ENCODE measurements around the gene EFCAB6.
A peak's percentile ranks its signal among the peaks of the same experiment; 100 is the strongest.

The EFCAB6 gene

GRCh38 chr22:43750751-43751150 is 61.4 kb downstream of the EFCAB6 start:
- no peak for DNase-seq

- DNase-seq = no peak
Observed at GRCh38 chr22:43749473-43749872, 62.6 kb downstream of the EFCAB6 start.

- DNase-seq = no peak
Observed at GRCh38 chr22:43747877-43748276, 64.2 kb downstream of the EFCAB6 start.

GRCh38 chr22:43747058-43747457 is 65.0 kb downstream of the EFCAB6 start:
- DNase-seq = no peak

GRCh38 chr22:43745783-43746356 is 66.2 kb downstream of the EFCAB6 start:
- DNase-seq = no peak

GRCh38 chr22:43745411-43745770 is 66.7 kb downstream of the EFCAB6 start:
- DNase-seq = no peak

GRCh38 chr22:43744700-43745410 is 67.2 kb downstream of the EFCAB6 start:
- DNase-seq = no peak

- no peak for DNase-seq
Observed at GRCh38 chr22:43743929-43744643, 68.0 kb downstream of the EFCAB6 start.

GRCh38 chr22:43743131-43743530 is 69.0 kb downstream of the EFCAB6 start:
- DNase-seq = peak in 5 of 51 donors; percentile 4 to 18 (median 10)

GRCh38 chr22:43742154-43742950 is 69.8 kb downstream of the EFCAB6 start:
- no peak for DNase-seq

- DNase-seq = no peak
Observed at GRCh38 chr22:43740587-43741270, 71.4 kb downstream of the EFCAB6 start.

GRCh38 chr22:43739851-43740379 is 72.2 kb downstream of the EFCAB6 start:
- no peak for DNase-seq

GRCh38 chr22:43737150-43737828 is 74.8 kb downstream of the EFCAB6 start:
- no peak for DNase-seq

- no peak for DNase-seq
Observed at GRCh38 chr22:43736651-43737050, 75.5 kb downstream of the EFCAB6 start.

GRCh38 chr22:43734370-43735150 is 77.5 kb downstream of the EFCAB6 start:
- peak in 1 of 51 donors; percentile 2 for DNase-seq

GRCh38 chr22:43733138-43733537 is 79.0 kb downstream of the EFCAB6 start:
- no peak for DNase-seq

- no peak for DNase-seq
Observed at GRCh38 chr22:43731988-43732387, 80.1 kb downstream of the EFCAB6 start.

- DNase-seq = no peak
Observed at GRCh38 chr22:43726964-43727543, 85.1 kb downstream of the EFCAB6 start.

- DNase-seq = no peak
Observed at GRCh38 chr22:43726322-43726721, 85.8 kb downstream of the EFCAB6 start.
